ENCODE data around the gene ACE. TPM values are rescaled to one million over a fixed set of nuclear protein-coding genes. Genes with fewer than 3 reads are reported as not detected.
"Not testable (repeated sequence)": the region's sequence is repeated elsewhere in the genome, so short reads cannot be mapped to it uniquely, and the experiment has no call there.

The ACE gene
- total RNA-seq, 1 experiment from 2014 or later: 4.5 TPM

- 0 out of 2 replicates have a peak, but pooled peaks cover 4% of the 10 kb centered on the region for H3K4me1 ChIP-seq (ENCODE audit: control insufficient read depth, insufficient read depth, low read length)
- intact Hi-C loops (cut with micrococcal nuclease; ENCODE audit: unreplicated experiment) (no loop called here), in situ Hi-C loops (cut with HindIII; ENCODE audit: low pct_unique_long_range_greater_than_20kb, low sequenced_read_pairs) (no loop called here)
- no peak overlapping the region for H3K27ac ChIP-seq (ENCODE audit: low read length)
- no peaks in the 10 kb centered on the region for H3K36me3 ChIP-seq (ENCODE audit: control insufficient read depth, insufficient read depth, low read length)
- H3K4me3 ChIP-seq (ENCODE audit: low read depth in 2 of 2, low read length in 2 of 2): no peak overlapping the region
- BruUV-seq (replicated peaks): no TSS peak
- H3K9me3 ChIP-seq (ENCODE audit: control insufficient read depth, insufficient read depth, low read depth, low read length): no peaks in the 10 kb centered on the region
- POLR2A ChIA-PET: interaction anchor here (0.6 kb wide), 1 partner anchor 343 kb away, joined by 3 read pairs; no protein-coding TSS in a partner anchor
- TF ChIP-seq TCF7L2 (IDR thresholded peaks at IDR 0.05; ENCODE audit: low read depth, low read length) (no peak), SIN3A (IDR thresholded peaks at IDR 0.05; ENCODE audit: borderline replicate concordance, insufficient read depth, low read depth, low read length) (no peak), CTCF (IDR thresholded peaks at IDR 0.05) (no peak), REST (IDR thresholded peaks at IDR 0.05; ENCODE audit: insufficient read depth in 1 of 2, low read depth in 2 of 2, low read length in 1 of 2) (no peak), POLR2AphosphoS5 (IDR thresholded peaks at IDR 0.05; ENCODE audit: low read depth, low read length) (no peak)
- DNase-seq (ENCODE audit: low read depth, low spot score) (no peak), ATAC-seq (no peak)
- CTCF ChIA-PET: no interaction called here
- no peaks in the 10 kb centered on the region for H3K27me3 ChIP-seq (ENCODE audit: control insufficient read depth, insufficient read depth, low read length)
These were observed 13.1 kb upstream of the ACE start for GRCh38 chr17:63463771-63464170.

GRCh38 chr17:63464691-63465236, 12.1 kb upstream of the ACE start:
- Histone ChIP-seq H3K36me3 (ENCODE audit: control insufficient read depth, insufficient read depth, low read length) (no peaks in the 10 kb centered on the region), H3K9me3 (ENCODE audit: control insufficient read depth, insufficient read depth, low read depth, low read length) (no peaks in the 10 kb centered on the region), H3K27ac (ENCODE audit: low read length) (no peak overlapping the region), H3K27me3 (ENCODE audit: control insufficient read depth, insufficient read depth, low read length) (no peaks in the 10 kb centered on the region), H3K4me3 (ENCODE audit: low read depth in 2 of 2, low read length in 2 of 2) (no peak overlapping the region), H3K4me1 (ENCODE audit: control insufficient read depth, insufficient read depth, low read length) (0 out of 2 replicates have a peak, but pooled peaks cover 4% of the 10 kb centered on the region)
- TF ChIP-seq SIN3A (IDR thresholded peaks at IDR 0.05; ENCODE audit: borderline replicate concordance, insufficient read depth, low read depth, low read length) (no peak), CTCF (IDR thresholded peaks at IDR 0.05) (no peak), TCF7L2 (IDR thresholded peaks at IDR 0.05; ENCODE audit: low read depth, low read length) (no peak), POLR2AphosphoS5 (IDR thresholded peaks at IDR 0.05; ENCODE audit: low read depth, low read length) (no peak), REST (IDR thresholded peaks at IDR 0.05; ENCODE audit: insufficient read depth in 1 of 2, low read depth in 2 of 2, low read length in 1 of 2) (no peak)
- ChIA-PET CTCF (no interaction called here), POLR2A (no interaction called here)
- in situ Hi-C loops (cut with HindIII; ENCODE audit: low pct_unique_long_range_greater_than_20kb, low sequenced_read_pairs) (no loop called here), intact Hi-C loops (cut with micrococcal nuclease; ENCODE audit: unreplicated experiment) (no loop called here)
- no TSS peak for BruUV-seq (replicated peaks)
- ATAC-seq (no peak), DNase-seq (ENCODE audit: low read depth, low spot score) (no peak)

- not testable (repeated sequence) for ATAC-seq; BruUV-seq (replicated peaks)
These were observed 8.8 kb upstream of the ACE start for GRCh38 chr17:63468099-63468498.

More at GRCh38 chr17:63468099-63468498, 8.8 kb upstream of the ACE start:
- H3K36me3 ChIP-seq (ENCODE audit: control insufficient read depth, insufficient read depth, low read length); POLR2A ChIA-PET; H3K27me3 ChIP-seq (ENCODE audit: control insufficient read depth, insufficient read depth, low read length); H3K4me3 ChIP-seq (ENCODE audit: low read depth in 2 of 2, low read length in 2 of 2); H3K4me1 ChIP-seq (ENCODE audit: control insufficient read depth, insufficient read depth, low read length); DNase-seq (ENCODE audit: low read depth, low spot score); H3K27ac ChIP-seq (ENCODE audit: low read length); in situ Hi-C loops (cut with HindIII; ENCODE audit: low pct_unique_long_range_greater_than_20kb, low sequenced_read_pairs); H3K9me3 ChIP-seq (ENCODE audit: control insufficient read depth, insufficient read depth, low read depth, low read length); intact Hi-C loops (cut with micrococcal nuclease; ENCODE audit: unreplicated experiment): not testable (repeated sequence)
- CTCF ChIA-PET: interaction anchor here (0.7 kb wide), 1 partner anchor 12 kb away, joined by 6 read pairs; no protein-coding TSS in a partner anchor
